HUES48 (cell line): ENCODE measurements around the gene SERPINE1.
A peak's percentile ranks its signal among the peaks of the same experiment; 100 is the strongest.

Source experiments
- H3K27ac ChIP-seq: one replicate; pipeline ENCODE4 v1.7.0; 2013; ENCODE audit warnings: low read depth, low read length, inconsistent platforms
- H3K27me3 ChIP-seq: 2 replicates; pipeline ENCODE4 v1.6.1; 2013; ENCODE audit warnings: mild to moderate bottlenecking, low read length; ENCODE audit not compliant: control insufficient read depth, insufficient read depth
- H3K36me3 ChIP-seq: 2 replicates; pipeline ENCODE4 v1.6.1; 2013; ENCODE audit warnings: low read length; ENCODE audit not compliant: control insufficient read depth, insufficient read depth
- H3K4me1 ChIP-seq: 2 replicates; pipeline ENCODE4 v1.6.1; 2013; ENCODE audit warnings: mild to moderate bottlenecking, low read length; ENCODE audit not compliant: control insufficient read depth, insufficient read depth
- H3K4me3 ChIP-seq: 2 replicates; pipeline ENCODE4 v1.5.1; 2013; ENCODE audit warnings: mild to moderate bottlenecking, low read depth, low read length
- H3K9ac ChIP-seq: 2 replicates; pipeline ENCODE4 v1.6.1; 2013; ENCODE audit warnings: mild to moderate bottlenecking, low read depth, low read length, moderate library complexity
- H3K9me3 ChIP-seq: 2 replicates; pipeline ENCODE4 v1.6.1; 2013; ENCODE audit warnings: low read length; ENCODE audit not compliant: control insufficient read depth, insufficient read depth

SERPINE1 gene

DNA sequence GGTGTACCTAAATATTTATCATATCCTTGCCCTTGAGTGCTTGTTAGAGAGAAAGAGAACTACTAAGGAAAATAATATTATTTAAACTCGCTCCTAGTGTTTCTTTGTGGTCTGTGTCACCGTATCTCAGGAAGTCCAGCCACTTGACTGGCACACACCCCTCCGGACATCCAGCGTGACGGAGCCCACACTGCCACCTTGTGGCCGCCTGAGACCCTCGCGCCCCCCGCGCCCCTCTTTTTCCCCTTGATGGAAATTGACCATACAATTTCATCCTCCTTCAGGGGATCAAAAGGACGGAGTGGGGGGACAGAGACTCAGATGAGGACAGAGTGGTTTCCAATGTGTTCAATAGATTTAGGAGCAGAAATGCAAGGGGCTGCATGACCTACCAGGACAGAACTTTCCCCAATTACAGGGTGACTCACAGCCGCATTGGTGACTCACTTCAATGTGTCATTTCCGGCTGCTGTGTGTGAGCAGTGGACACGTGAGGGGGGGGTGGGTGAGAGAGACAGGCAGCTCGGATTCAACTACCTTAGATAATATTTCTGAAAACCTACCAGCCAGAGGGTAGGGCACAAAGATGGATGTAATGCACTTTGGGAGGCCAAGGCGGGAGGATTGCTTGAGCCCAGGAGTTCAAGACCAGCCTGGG, 11.4 kb downstream of the SERPINE1 start:
- no peaks in the 10 kb centered on the region for H3K36me3 ChIP-seq
- H3K9ac ChIP-seq = no peak overlapping the region
- no peaks in the 10 kb centered on the region for H3K27me3 ChIP-seq
- no peak overlapping the region for H3K4me3 ChIP-seq
- H3K4me1 ChIP-seq = peaks cover 23% of the 10 kb centered on the region
- no peaks in the 10 kb centered on the region for H3K9me3 ChIP-seq
- peak overlapping the region; percentile 91 for H3K27ac ChIP-seq

DNA sequence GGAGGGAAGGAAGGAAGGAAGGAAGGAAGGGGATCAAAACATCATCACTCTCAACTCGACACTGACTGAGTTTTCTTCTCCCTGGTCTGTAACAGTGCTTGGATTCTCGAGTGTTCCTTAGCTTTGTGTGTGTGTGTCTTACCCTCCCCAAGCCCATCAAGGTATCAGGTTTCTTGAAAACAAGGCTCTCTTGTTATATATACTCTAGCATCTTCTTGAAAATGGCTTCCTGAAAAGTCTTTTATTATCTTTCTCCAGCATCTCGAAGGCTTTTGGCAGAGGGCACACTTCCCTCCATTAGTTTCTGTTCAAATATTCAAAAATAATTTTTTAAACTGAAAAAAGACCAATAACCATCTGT, 13.4 kb downstream of the SERPINE1 start:
- H3K27ac ChIP-seq = no peak overlapping the region
- H3K4me1 ChIP-seq = peaks cover 10% of the 10 kb centered on the region; the same call in 1 of the 2 replicates

DNA sequence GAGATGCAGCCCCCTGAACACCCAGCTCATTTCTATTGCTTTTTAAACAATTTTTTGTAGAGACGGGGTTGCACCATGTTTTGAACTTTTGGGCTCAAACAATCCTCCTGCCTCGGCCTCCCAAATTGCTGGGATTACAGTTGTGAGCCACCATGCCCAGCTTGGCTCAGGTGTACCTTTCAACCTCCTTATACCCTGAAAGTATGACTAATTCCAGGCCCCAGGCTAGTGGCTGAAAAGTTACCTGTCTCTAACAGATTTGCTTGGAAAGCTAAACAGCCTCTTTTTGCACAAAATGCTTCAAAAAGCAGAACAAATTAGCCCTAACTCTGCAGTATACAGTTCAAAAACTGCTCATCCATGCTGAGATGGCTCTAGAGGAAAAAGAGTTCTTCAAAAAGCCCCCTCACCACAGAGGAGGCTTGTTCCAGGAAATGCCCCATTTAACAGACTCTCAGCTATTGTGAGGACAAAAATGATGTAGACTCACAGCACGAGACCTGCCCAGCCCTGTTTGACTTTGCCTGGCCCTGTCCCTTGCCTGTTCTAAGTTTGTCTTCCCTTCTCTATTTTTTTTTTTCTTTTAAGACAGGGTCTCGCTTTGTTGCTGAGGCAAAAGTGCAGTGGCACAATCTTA, 14.0 kb downstream of the SERPINE1 start:
- Histone ChIP-seq H3K9ac (no peak overlapping the region), H3K4me3 (no peak overlapping the region), H3K9me3 (no peaks in the 10 kb centered on the region), H3K36me3 (no peaks in the 10 kb centered on the region), H3K27ac (peak overlapping the region; percentile 42), H3K4me1 (0 out of 2 replicates have a peak, but pooled peaks cover 10% of the 10 kb centered on the region), H3K27me3 (no peaks in the 10 kb centered on the region)

More for the DNA sequence above, 13.4 kb downstream of the SERPINE1 start:
- Histone ChIP-seq H3K27me3 (no peaks in the 10 kb centered on the region), H3K4me3 (no peak overlapping the region), H3K9me3 (no peaks in the 10 kb centered on the region), H3K36me3 (no peaks in the 10 kb centered on the region), H3K9ac (no peak overlapping the region)

DNA sequence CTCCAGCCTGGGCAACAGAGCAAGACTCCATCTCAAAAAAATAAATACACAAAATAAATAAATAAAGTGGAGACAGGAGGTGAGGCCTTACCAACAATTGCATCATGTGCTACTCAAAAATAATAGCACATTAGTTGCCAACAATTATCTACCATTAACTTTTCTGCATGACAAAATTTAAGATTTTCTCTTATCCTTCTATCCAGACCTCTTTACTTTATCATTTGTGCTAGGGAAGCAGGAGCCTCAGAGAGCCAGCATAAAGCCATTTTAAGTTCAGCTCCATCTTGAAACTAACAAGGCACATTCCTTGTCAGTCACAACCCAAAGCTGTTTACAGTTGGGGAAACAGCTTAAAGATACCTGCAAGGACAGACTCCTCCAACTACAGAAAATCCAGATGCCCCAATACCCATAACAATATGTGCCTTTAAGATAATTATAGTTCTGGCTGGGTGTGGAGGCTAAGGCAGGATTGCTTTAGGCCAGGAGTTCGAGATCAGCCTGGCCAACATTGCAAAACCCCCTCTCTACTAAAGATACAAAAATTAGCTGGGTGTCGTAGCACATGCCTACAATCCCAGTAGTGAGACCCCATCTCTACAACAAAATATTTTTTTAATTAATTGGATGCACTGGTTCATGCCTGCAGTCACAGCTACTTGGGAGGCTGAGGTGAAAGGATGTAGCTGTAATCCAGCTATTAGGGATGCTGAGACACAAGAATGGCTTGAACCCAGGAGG, 25.2 kb downstream of the SERPINE1 start:
- Histone ChIP-seq H3K27ac (no peak overlapping the region), H3K36me3 (no peaks in the 10 kb centered on the region), H3K27me3 (peaks cover 9% of the 10 kb centered on the region; the same call in 1 of the 2 replicates), H3K9ac (no peak overlapping the region), H3K4me3 (no peak overlapping the region), H3K4me1 (peaks cover 15% of the 10 kb centered on the region), H3K9me3 (no peaks in the 10 kb centered on the region)

DNA sequence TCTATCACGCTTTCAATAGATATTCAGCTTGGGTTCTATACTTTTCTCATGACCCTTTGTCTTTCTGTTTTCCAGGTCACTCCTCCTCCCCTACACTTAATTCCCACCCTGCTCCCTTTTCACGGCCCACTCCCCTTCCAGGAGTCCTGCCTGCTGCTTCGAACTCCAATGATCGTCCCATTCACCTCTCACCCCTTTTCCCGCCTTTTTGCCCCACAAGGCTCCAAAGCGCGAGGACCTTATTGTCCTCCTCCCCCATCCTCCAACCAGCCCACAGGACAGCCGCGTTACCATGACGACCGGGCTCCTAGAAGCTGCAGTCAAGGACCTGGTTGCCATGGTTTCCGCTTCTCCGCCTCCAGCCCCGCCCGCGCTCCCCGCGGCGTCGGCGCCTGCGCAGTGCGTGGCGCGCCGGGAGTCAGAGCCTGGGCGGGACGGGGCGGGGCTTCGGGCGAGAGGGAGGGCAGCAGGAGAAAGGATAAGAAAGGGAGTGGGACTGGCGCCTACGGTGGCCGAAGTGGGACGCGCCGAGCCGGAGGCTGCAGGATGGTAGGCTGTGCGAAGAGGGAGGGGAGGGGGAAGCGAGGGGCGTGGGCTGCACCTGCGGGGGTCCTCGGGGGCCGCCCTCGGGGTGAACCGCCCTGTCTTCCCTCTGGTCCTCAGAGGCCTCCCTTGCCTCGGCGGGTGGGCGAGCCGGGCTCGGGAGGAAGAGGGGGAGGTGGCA, 27.2 kb downstream of the SERPINE1 start, which contains the start of gene AP1S1:
AP1S1 (plus strand) TSS at position 508 of the 724 bp plus-strand sequence; CDS start at position 547, 39 bp downstream.
- peaks cover 8% of the 10 kb centered on the region; the same call in 1 of the 2 replicates for H3K36me3 ChIP-seq
- H3K27me3 ChIP-seq = peaks cover 9% of the 10 kb centered on the region; the same call in 1 of the 2 replicates
- H3K4me3 ChIP-seq = peak within 1 kb of the TSS; percentile 82
- H3K27ac ChIP-seq = peak within 1 kb of the TSS; percentile 78
- H3K9ac ChIP-seq = peak within 1 kb of the TSS; percentile 62; the same call in 1 of the 2 replicates
- no peaks in the 10 kb centered on the region for H3K9me3 ChIP-seq
- H3K4me1 ChIP-seq = peaks cover 16% of the 10 kb centered on the region

DNA sequence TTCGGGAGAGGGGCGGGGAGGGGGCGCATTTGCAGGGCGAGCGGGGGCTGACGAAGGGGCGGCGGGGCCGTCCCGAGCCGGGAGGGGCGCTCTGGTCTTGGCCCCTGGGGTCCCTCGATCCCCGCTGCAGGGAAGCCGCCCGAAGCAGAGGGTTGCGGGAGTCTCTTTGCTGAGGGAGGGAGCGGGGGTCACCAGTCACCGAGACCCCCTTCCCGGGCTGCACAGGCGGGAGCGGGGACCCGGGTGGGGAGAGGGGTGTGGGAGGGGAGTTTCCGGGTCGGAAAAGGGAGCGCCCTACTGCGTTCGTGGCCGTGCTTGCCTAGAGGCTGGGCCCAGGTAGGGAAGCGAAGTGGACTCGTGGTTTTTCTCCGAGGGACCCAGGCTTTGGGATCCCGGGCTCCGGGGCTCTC, 27.8 kb downstream of the SERPINE1 start:
- Histone ChIP-seq H3K4me1 (peaks cover 16% of the 10 kb centered on the region), H3K4me3 (peak overlapping the region; percentile 82), H3K36me3 (peaks cover 8% of the 10 kb centered on the region; the same call in 1 of the 2 replicates), H3K27ac (peak overlapping the region; percentile 78), H3K9me3 (no peaks in the 10 kb centered on the region), H3K9ac (0 out of 2 replicates have a peak overlapping the region, but pooled peaks have one; percentile 62), H3K27me3 (peaks cover 9% of the 10 kb centered on the region; the same call in 1 of the 2 replicates)

DNA sequence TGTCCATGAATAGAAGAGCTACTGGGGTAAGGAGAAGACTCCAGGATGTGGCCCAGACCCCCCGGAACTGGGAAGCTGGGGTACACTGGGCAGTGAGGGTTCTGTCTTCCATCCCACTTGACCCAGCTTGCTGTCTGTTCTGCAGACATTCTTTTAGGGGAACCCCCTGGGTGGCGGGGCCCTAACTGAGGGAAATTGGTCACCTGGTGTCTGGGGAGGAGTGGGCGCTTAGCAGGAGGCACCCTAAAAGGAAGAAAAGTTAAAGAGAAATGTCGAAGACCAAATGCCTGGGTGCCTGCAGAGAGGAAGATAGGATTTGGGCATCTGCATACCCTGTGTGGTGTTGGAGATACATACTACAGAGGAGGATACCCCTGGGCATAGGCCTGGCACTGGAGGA, 28.4 kb downstream of the SERPINE1 start:
- H3K36me3 ChIP-seq = peaks cover 8% of the 10 kb centered on the region; the same call in 1 of the 2 replicates
- no peaks in the 10 kb centered on the region for H3K9me3 ChIP-seq
- peak overlapping the region; percentile 82 for H3K4me3 ChIP-seq
- peaks cover 9% of the 10 kb centered on the region; the same call in 1 of the 2 replicates for H3K27me3 ChIP-seq
- peak overlapping the region; percentile 11; the same call in 1 of the 2 replicates for H3K9ac ChIP-seq
- peak overlapping the region; percentile 78 for H3K27ac ChIP-seq
- peaks cover 21% of the 10 kb centered on the region for H3K4me1 ChIP-seq

DNA sequence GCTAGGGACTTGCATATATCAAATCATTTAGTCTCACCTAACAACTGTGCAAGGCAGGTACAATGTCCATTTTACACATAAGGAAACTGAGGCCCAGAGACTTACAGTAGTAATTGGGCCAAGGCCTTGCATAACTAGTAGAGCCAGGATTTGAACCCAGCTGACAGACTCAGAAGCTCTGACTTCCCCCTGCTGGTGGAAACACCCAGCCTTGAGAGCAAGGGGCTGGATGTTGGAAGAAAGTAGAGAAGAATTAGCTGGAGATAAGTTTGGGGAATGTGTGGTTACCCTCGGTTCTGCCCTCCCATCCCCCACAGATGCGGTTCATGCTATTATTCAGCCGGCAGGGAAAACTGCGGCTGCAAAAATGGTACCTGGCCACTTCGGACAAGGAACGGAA, 29.4 kb downstream of the SERPINE1 start:
- no peaks in the 10 kb centered on the region for H3K9me3 ChIP-seq
- peaks cover 10% of the 10 kb centered on the region; the same call in 1 of the 2 replicates for H3K27me3 ChIP-seq
- no peak overlapping the region for H3K4me3 ChIP-seq
- peaks cover 30% of the 10 kb centered on the region for H3K4me1 ChIP-seq
- H3K36me3 ChIP-seq = peaks cover 8% of the 10 kb centered on the region; the same call in 1 of the 2 replicates
- no peak overlapping the region for H3K9ac ChIP-seq
- H3K27ac ChIP-seq = peak overlapping the region; percentile 53

DNA sequence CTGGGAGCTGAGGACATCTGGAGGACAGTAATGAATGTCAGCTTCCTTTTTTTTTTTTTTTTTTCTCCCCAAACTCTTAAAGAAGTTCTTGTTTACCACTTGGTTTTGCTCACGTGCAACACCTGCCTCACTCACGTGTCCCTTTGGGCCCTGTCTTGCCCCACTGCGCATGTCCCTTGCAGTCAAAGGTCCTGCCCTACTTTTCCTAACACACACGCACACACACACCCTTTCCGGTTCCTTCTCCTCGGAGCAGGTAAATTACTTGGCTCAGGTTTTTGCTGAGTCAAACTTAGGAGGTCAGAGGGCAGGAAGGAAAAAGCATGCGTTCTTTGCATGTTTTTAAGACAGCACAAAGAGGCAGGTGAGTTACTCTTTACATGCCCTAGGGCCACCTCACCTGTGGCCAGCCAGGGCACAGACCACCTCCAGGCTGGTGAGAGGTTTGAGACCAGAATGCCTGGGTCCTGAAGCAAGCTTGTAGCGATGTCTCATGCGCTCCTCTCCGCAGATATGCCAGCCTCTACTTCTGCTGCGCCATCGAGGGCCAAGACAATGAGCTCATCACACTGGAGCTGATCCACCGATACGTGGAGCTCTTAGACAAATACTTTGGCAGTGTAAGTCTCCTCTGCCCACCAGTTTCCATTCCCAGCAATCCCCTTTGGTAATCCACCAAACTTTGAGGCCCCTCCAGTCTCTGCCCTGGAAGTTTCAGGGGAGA, 30.1 kb downstream of the SERPINE1 start:
- H3K4me3 ChIP-seq = no peak overlapping the region
- H3K9me3 ChIP-seq = no peaks in the 10 kb centered on the region
- peaks cover 8% of the 10 kb centered on the region; the same call in 1 of the 2 replicates for H3K36me3 ChIP-seq
- no peak overlapping the region for H3K9ac ChIP-seq
- H3K27ac ChIP-seq = peak overlapping the region; percentile 53
- peaks cover 12% of the 10 kb centered on the region; the same call in 1 of the 2 replicates for H3K27me3 ChIP-seq
- peaks cover 36% of the 10 kb centered on the region for H3K4me1 ChIP-seq
